Caki2 (cell line): ENCODE measurements around the gene HEATR5A. TPM values are rescaled to one million over a fixed set of nuclear protein-coding genes. Genes with fewer than 3 reads are reported as not detected.
"Not testable (repeated sequence)": the region's sequence is repeated elsewhere in the genome, so short reads cannot be mapped to it uniquely, and the experiment has no call there.

ENCODE experiments used
- DNase-seq: peaks from one replicate; pipeline ENCODE4 v3.0.0-alpha.2; 2015; ENCODE audit warnings: low read depth
- in situ Hi-C: cut with HindIII; loops from 2 replicates; pipeline ENCODE4 v1.10.0; 2016; ENCODE audit warnings: low sequenced_read_pairs, low pct_unique_long_range_greater_than_20kb, mixed read lengths
- total RNA-seq: library from RNA; depleted of rRNA; stranded (reverse); fragments of >200 nt; shearing (Covaris generic); gene quantifications from 2 replicates; pipeline ENCODE4 v1.2.3, GENCODE V29; 2014; ENCODE audit warnings: low replicate concordance

The HEATR5A gene
- total RNA-seq, 1 experiment from 2014 or later: 8.9 TPM

DNA sequence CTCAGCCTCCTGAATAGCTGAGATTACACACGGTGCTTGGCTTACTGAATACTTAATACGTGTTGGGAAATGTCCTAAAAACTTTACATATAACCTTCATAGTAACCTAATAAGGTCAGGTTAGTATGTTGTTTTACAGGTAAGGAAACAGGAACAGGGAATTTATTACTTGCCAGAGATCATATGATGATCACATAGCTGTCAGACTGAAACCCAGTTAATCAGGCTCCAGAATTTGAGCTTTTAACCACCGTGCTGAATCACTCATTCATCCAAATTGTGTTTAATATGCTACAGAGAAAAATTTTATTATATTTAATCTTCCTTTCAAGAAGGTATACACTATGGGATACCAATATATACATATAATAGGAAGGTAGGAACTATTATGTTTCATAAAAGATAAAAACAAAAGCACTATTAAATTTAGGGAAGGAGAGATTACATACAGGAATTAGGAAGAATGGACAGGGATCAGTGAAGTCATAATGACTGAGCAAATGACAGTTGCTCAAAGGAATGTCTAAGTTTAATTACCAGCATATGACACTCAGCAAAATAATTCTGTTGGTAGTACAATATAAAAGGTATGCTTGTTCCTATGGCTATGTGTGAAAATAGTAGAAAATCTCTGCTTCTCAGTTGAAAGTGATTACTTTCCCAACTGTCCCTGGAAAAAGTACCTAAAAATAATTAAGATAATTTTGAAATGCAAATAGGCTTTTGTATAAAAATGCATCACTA, 59.3 kb downstream of the HEATR5A start:
- DNase-seq: peak; percentile 32
- in situ Hi-C loops: no loop called here

DNA sequence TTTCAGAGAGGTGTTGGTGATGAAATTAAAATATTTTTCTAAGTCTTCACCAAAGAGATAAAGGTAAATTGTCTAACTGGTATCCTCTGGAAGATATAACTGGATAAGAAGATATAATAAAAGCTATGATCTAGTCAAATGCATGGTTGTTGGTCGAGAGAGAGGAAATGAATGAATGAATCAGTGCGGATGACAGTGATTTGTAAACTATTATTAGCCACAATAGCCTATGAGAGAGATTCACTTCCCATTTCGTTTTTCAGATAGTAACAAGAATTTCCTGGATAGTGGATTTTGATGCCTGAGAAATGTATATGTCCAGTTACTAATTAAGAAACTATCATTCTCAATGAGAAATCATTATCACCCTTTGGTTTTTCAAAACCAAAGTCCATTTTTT, 63.1 kb downstream of the HEATR5A start:
- in situ Hi-C loops: no loop called here
- DNase-seq: no peak

DNA sequence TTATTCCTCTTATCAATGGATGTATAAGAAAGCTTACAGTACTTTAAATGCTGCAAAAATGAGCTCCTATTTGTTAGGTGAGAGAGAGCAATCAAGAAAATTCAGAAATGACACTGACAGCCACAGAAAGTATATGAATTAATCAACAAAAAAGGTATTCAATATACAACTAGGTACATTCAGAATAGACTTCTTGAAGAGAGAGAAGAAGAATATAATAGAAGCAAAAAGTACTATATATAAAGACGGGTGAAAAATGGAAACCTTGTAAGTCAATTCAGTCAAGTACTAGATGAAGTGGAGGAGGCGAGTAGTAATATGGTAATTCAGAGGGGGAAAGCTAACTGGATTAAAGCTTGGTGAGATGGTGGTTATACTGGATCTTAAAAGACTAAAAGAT, 74.3 kb downstream of the HEATR5A start:
- in situ Hi-C loops: no loop called here
- DNase-seq: no peak

DNA sequence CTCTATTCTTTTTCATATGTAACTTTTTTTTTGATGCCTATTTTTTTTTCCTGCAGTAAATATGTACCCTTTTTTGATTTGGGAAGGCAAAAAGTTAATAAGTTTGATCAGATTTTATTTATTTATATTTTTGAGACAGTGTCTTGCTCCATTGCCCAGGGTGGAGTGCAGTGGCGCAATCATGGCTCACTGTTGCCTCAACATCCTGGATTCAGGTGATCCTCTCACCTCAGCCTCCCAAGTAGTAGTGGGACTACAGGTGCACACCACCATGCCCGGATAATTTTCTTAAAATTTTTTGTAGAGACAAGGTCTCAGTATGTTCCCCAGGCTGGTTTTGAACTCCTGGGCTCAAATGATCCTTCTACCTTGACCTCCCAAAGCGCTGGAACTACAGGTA, 79.1 kb downstream of the HEATR5A start:
- in situ Hi-C loops: no loop called here

DNA sequence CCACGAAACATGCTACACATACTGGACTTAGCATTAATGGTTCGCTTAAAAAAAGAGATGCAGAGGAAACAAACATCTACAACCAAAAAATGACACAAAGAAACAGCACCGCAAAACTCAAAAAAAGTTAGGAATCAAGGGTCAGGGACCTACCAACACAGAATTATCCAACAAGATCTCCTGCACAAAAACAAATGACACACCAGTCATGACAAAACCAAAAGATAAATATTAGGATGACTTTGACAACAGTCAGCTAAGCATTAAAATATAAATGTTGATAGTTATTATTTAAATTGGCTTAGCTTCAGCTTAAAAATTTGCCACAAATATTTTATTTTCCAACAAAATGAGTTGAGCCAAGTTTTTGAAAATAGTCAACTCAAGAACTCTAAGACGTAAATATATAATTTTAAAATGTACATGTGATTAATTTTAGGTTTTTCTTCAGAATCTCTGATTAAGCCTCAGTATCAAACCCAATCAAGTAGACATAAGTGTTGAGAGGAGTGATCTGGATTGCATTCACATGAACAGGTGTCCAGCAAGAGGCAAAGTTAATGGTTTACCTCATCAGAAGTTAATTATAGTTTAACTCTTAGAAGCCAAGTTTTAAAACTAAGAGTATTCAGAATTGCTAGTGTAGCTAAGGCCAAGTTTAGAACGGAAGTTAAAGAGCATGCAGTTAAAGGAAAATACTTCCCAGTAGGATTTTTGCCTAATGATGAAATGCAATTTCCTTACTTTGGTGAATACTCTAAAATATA, 79.9 kb downstream of the HEATR5A start:
- in situ Hi-C loops: no loop called here
- DNase-seq: no peak

More for the DNA sequence above, 79.1 kb downstream of the HEATR5A start:
- DNase-seq: no peak

DNA sequence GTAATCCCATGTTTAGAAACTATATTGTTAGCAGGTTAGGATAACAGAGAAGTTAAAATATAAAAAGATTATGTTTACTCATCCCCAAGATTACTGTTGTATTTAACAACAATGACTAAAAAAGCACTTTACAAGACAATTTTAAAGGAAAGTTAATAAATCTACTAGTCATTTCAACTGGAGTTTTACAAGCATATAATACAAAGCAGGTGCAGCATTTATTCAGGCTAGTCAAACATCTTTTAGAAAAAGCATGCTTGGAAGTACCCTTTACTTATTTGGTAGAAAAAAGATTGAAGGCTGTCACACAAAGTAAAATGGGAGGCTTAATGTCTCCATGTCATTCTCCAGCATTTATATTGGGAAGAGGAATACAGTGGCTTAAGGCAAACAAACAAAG, 80.6 kb downstream of the HEATR5A start:
- DNase-seq: no peak
- in situ Hi-C loops: no loop called here

DNA sequence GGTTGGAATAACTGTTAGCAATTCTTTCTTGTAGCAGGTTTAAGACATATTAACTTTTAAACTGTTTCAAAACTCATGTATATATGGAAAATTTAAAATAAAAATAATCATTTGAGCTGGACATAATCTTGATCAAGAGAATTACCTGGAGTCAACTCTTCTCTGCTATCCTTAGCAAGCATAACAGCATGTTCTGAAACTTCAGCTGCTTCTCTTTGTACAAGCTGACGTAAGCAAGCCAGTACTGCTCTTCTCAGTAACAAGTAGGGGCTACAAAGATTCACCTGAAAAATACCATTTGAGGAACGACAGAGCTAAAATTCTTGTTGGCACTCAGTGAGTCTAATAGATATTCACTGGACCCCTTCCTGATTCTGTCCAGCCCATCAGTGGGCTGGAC, 83.0 kb downstream of the HEATR5A start:
- in situ Hi-C loops: no loop called here
- DNase-seq: no peak

DNA sequence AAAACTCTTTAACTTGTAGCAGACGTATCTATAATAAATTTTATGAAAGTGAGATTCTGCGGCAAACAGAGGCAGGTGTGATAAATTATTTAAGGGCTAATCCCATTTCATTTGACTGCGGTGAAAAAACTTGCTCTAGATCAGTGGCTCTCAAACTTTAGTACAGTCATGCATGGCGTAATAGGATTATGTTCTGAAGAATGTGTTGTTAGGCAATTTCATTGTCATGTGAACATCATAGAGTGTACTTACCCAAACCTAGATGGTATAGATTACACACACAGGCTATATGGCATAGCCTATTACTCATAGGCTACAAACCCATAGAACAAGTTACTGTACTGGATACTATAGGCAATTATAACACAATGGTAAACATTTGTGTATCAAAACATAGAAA, 83.7 kb downstream of the HEATR5A start:
- in situ Hi-C loops: no loop called here
- no peak for DNase-seq

DNA sequence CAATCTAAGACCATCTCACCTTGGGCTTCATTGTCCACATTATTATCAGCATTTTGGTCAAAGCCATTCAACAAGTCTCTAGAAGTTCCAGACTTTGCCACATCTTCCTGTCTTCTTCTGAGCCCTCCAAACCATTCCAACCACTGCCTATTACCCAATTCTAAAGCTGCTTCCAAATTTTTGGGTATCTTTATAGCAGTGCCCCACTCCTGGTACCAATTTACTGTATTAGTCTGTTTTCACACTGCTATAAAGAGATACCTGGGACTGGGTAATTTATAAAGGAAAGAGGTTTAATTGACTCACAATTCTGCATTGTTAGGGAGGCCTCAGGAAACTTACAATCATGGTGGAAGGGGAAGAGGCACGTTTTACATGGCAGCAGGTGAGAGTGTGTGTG, 89.0 kb downstream of the HEATR5A start:
- DNase-seq, in situ Hi-C loops: not testable (repeated sequence)

DNA sequence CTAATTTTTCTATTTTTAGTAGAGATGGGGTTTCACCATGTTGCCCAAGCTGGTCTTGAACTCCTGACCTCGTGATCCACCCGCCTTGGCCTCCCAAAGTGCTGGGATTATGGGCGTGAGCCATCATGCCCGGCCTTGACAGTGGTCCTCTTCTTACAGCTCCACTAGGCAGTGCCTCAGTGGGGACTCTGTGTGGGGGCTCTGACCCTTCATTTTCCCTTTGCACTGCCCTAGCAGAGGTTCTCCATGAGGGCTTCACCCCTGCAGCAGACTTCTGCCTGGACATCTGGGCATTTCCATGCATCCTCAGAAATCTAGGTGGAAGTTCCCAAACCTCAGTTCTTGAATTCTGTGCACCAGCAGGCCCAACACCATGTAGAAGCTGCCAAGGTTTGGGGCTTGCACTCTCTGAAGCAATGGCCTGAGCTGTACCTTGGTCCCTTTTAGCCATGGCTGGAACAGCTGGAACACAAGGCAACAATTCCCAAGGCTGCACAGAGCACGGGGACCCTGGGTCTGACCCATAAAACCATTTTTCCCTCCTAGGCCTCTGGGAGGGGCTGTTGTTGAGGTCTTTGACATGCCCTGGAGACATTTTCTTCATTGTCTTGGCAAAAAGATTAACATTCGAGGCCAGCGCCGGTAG, 90.4 kb downstream of the HEATR5A start:
- DNase-seq, in situ Hi-C loops: not testable (repeated sequence)

DNA sequence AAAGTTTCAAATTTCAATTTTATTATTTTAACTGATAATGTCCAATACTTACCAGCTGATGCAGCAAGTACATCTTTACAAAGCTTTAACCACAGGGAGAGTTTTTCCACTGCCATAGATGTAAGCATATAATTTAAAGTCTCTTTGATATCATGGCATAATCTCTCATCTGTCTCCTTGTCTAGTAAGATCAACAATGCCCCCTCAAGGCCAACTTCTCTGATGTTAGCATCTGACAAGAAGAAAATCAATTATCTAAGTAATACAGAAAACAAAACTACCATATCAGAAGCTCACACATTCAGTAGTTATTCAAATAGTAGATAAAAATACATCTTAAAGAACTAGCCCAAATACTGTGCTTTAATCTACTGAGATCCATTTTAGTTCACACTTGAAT, 94.2 kb downstream of the HEATR5A start:
- in situ Hi-C loops: no loop called here
- DNase-seq: peak; percentile 4

DNA sequence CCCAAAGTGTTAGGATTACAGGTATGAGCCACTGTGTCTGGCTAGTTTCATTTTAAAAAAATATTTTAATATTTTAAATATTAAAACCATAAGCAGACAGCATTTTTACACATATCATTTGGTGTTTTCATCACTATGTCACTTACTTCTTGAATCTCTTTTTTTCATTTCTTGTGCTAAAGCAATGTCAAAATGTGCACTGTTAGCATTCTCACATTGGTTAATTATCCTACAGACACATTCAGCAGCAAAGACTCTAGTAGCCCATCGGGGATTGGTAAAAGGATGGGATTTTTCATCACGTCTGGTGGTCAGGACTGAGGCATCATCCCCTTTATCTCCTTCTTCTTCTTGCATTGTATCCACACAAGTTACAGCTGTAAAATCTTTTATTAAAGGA, 96.9 kb downstream of the HEATR5A start:
- DNase-seq: no peak
- in situ Hi-C loops: no loop called here

DNA sequence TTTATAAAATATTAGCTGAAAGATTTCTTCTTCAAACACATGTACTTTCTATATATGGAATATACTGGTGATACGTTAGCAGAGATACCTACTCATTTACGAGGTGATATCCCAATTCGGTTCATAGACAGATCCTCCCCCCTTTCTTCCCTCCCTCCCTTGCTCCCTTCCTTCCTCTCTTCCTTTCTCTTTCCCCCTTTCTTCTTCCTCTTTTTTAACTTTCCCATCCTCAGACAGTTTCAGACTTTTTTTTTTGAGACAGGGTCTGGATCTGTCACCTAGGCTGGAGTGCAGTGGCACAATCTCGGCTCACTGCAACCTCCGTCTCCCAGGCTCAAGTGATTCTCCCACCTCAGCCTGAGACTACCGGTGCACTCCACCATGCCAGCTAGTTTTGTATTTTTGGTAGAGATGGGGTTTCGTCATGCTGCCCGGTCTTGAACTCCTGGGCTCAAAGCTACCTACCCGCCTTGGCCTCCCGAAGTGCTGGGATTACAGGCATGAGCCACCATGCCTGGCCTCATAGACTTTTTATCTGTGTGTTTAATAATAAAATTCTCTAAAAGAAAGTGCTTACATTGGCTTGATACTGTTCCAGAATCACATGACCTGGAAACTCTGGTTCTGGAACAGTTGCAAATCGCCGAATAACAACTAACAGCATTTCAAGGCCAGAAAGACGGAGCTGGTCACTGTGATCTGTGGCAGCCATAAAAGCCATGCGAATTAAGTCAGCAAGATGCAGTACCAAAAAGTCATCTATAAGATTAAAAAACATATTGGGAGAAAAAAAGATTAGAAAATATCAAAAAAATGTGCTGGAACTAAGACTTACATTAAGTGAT, 99.2 kb downstream of the HEATR5A start:
- in situ Hi-C loops: no loop called here
- DNase-seq: no peak

DNA sequence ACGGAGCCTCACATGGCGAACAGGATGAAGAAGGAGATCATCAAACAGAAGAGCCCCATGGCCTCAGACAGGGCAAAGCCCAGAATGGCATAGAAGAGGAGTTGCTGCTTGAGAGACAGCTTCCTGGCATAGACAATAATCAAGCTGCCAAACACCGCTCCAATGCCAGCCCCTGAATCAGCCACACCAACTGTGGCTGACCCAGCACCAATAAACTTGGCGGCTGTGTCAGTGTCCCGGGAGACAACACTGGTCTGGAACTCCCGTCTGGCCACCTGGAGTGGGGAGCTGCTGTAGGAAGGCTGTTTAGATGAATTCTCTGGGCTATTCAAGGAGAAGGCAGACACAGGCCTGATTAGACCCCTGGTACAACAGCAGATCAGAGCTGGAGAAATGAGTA, 100.1 kb downstream of the HEATR5A start:
- in situ Hi-C loops: no loop called here
- DNase-seq: no peak

DNA sequence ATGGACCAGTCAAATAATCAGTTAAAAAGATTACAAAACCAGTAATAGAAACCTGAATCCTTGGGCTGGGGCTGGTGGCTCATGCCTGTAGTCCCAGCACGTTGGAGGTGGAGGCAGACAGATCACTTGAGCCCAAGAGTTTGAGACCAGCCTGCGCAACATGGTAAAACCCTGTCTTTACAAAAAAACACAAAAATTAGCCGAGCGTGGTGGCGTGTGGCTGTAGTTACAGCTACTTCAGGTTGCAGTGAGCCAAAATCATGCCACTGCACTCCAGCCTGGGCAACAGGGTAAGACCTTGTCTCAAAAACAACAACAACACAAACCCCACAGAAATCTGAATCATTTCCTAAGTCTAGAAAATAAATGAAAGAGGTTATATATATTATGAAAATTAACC, 100.6 kb downstream of the HEATR5A start:
- in situ Hi-C loops: no loop called here
- DNase-seq: no peak

DNA sequence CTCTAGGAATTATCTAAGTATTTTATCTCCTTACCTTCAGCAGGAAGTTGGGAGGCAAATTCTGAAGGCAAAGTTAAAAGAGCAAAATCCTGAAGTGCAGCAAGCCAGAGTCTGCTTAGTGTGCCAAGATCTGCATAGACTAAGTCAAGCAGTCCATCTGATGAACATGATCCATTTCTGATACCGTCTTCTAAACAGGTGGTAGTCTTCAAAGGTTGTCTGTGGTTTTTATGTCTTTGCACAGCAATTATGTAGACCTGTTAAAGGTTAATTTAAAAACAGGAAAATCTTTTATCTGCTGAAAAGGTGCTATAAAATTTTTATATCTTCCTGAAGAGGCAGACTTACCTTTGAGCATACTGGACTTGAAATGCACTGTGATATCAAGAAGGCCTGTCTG, 107.4 kb downstream of the HEATR5A start:
- in situ Hi-C loops: no loop called here

DNA sequence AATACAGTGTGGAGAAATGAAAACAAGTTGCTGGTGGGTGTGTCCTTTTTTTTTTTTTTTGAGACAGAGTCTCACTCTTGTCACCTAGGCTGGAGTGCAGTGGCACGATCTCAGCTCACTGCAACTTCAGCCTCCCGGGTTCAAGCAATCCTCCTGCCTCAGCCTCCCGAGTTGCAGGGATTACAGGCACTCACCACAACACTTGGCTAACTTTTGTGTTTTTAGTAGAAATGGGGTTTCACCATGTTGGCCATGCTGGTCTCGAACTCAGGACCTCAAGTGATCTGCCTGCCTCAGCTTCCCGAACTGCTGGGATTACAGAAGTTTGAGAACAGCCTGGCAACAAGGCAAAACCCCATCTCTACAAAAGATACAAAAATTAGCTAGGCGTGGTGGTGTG, 108.0 kb downstream of the HEATR5A start:
- in situ Hi-C loops, DNase-seq: not testable (repeated sequence)

More for the DNA sequence above, 107.4 kb downstream of the HEATR5A start:
- DNase-seq: no peak

DNA sequence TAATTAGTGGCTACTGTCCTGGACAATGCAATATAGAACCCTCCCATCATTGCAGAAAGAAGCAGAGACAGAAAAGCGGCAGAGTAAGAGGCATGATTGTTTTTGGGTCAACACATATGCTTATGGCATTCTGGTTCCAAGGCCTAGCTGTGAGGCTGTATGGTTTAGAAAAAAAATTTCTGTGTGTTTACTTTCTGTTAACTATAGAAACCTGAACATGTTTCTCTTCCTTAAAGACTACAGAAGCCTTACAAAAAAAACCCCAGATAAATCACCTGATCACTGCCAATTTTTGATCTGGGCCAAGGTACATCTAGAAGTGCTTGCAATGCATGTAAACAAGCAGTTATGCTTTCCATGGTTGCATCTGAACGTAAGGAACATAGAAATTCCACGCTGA, 112.7 kb downstream of the HEATR5A start:
- no peak for DNase-seq
- in situ Hi-C loops: no loop called here
